Testis (tissue), 2 donors: ENCODE measurements around the gene FOCAD.

Experiments used
- POLR2A ChIP-seq: fragments of 450-650 bp; IDR thresholded peaks from one replicate; pipeline ENCODE4 v1.6.1; 2017; ENCODE audit warnings: antibody characterized with exemption, mild to moderate bottlenecking, moderate library complexity
- TF ChIP-seq, protein P1 (sequence below), 3 experiments: fragments of 450-650 bp in 2 of 3; fragments of 200-600 bp in 1 of 3; sonication (generic) in 1 of 3; IDR thresholded peaks; one replicate each; pipeline ENCODE4 v1.5.1; 2016 to 2019; ENCODE audit warnings: antibody characterized with exemption in 3 of 3, mild to moderate bottlenecking in 2 of 3, moderate library complexity in 1 of 3

DNA sequence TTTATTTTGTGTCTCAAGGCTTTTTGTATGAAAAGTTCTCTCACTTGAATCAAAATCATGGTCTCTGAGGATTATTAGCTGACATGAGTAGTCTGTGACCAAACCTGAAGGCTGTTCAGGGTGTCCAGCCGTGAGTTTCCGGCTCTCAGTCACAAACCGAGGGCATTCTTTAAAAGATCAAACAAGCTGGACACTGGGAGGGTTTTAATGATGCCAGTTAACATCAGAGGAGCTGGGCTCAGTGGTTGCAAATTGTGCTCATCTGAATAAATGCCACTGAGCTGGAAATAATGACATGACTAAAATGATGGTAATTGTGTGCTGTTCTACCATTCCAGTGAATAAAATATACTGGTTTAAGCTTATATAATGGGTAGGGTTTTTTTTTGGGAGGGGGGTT, 153.1 kb downstream of the FOCAD start:
- TF ChIP-seq, protein P1, sequence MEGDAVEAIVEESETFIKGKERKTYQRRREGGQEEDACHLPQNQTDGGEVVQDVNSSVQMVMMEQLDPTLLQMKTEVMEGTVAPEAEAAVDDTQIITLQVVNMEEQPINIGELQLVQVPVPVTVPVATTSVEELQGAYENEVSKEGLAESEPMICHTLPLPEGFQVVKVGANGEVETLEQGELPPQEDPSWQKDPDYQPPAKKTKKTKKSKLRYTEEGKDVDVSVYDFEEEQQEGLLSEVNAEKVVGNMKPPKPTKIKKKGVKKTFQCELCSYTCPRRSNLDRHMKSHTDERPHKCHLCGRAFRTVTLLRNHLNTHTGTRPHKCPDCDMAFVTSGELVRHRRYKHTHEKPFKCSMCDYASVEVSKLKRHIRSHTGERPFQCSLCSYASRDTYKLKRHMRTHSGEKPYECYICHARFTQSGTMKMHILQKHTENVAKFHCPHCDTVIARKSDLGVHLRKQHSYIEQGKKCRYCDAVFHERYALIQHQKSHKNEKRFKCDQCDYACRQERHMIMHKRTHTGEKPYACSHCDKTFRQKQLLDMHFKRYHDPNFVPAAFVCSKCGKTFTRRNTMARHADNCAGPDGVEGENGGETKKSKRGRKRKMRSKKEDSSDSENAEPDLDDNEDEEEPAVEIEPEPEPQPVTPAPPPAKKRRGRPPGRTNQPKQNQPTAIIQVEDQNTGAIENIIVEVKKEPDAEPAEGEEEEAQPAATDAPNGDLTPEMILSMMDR (IDR thresholded peaks at IDR 0.05), result no peak
- TF ChIP-seq POLR2A, result no peak
